Heart left ventricle (tissue), 16 donors: Measurements from ENCODE around the gene GPLD1. TPM values are rescaled to one million over a fixed set of nuclear protein-coding genes. Genes with fewer than 3 reads are reported as not detected.
"Not testable (repeated sequence)": the region's sequence is repeated elsewhere in the genome, so short reads cannot be mapped to it uniquely, and the experiment has no call there.

Experiments used
- ATAC-seq, 4 donors: fragments of 200-7000 bp; cut with Tn5 transposase; one replicate each; pipeline ENCODE4 v1.9.1; 2020 to 2022; ENCODE audit warnings: moderate library complexity in 4 of 4, mild to moderate bottlenecking in 3 of 4, moderate number of reproducible peaks in 1 of 4
- DNase-seq, 5 donors: peaks; one replicate each; pipeline ENCODE4 v3.0.0-alpha.2; 2020
- H3K27ac ChIP-seq, 12 donors: fragments of 200-600 bp; sonication (generic) in 4 of 12; one replicate each; pipeline versions ENCODE4 v1.5.0 to v1.8.0; 2016 to 2022; ENCODE audit warnings: mild to moderate bottlenecking in 2 of 12
- H3K27me3 ChIP-seq, 9 donors: fragments of 200-600 bp; sonication (generic) in 2 of 9; one replicate each; pipeline versions ENCODE4 v1.5.1 to v1.8.0; 2016 to 2022; ENCODE audit warnings: mild to moderate bottlenecking in 3 of 9
- H3K36me3 ChIP-seq, 9 donors: fragments of 200-600 bp; sonication (generic) in 2 of 9; one replicate each; pipeline versions ENCODE4 v1.5.0 to v1.8.0; 2018 to 2022; ENCODE audit warnings: mild to moderate bottlenecking in 2 of 9
- H3K4me1 ChIP-seq, 12 donors: fragments of 200-600 bp; sonication (generic) in 4 of 12; one replicate each; pipeline versions ENCODE4 v1.5.0 to v1.8.0; 2016 to 2022; ENCODE audit warnings: mild to moderate bottlenecking in 3 of 12
- H3K4me3 ChIP-seq, 12 donors: fragments of 200-600 bp; sonication (generic) in 4 of 12; one replicate each; pipeline versions ENCODE4 v1.5.0 to v1.8.0; 2017 to 2022; ENCODE audit warnings: mild to moderate bottlenecking in 9 of 12, moderate library complexity in 4 of 12
- H3K9me3 ChIP-seq, 12 donors: fragments of 200-600 bp; sonication (generic) in 4 of 12; one replicate each; pipeline versions ENCODE4 v1.5.0 to v1.8.0; 2016 to 2022; ENCODE audit warnings: mild to moderate bottlenecking in 1 of 12
- POLR2A ChIP-seq, 2 donors: fragments of 450-650 bp; IDR thresholded peaks; one replicate each; pipeline ENCODE4 v1.6.1; 2017; ENCODE audit warnings: antibody characterized with exemption in 2 of 2, mild to moderate bottlenecking in 2 of 2, moderate library complexity in 2 of 2
- WGBS, 4 donors: extraction: QIAGEN DNeasy Blood & Tissue Kit in 2 of 4; methylation state at CpG; one replicate each; pipeline versions ENCODE4 v1.1.5 to v1.1.7; 2013 to 2018; 5-methylcytosine and 5-hydroxymethylcytosine counted together
- intact Hi-C, 10 donors: fragments of 100-400 bp; cut with DNase I; formaldehyde crosslinking; loops; one replicate each; pipeline versions ENCODE4 v1.11.1 to v1.14.2; 2022
- polyA plus RNA-seq, 2 donors: library from polyadenylated mRNA; stranded (reverse); fragments of 200-250 nt; gene quantifications; one replicate each; pipeline ENCODE4 v1.2.3, GENCODE V29; 2013
- total RNA-seq, 9 donors: library from RNA; depleted of rRNA in 2 of 9; stranded (reverse); fragments of >200 nt in 2 of 9; fragmentation: NEBNext Ultra II Directional in 3 of 9; extraction: Animal tissue kit (Norgen Biotek cat#: 25700) in 3 of 9; gene quantifications; one replicate each; pipeline versions ENCODE4 v1.1.0 to v1.2.4, GENCODE V29; 2016 to 2023
- TF ChIP-seq, protein P1 (sequence below), 12 donors: fragments of 200-600 bp; sonication (generic) in 4 of 12; IDR thresholded peaks; one replicate each; pipeline versions ENCODE4 v1.5.0 to v1.8.0; 2018 to 2022; ENCODE audit warnings: antibody characterized with exemption in 12 of 12, mild to moderate bottlenecking in 5 of 12
- donor health status: ischemic (EF 13 %, LVEDD 7.1; RV severe dilation, severe dysfunction).
- donor health status: healthy with polysubstance abuse.
- donor health status: DM: no; HTN: yes; CAD: no.
- donor health status: DM: no; HTN: no; CAD: no.
- donor health status: ischemic (EF 25% LVEDD 6.9; RV normal size, moderate dysfunction).
- donor health status: ischemic (EF 25% LVEDD 5.7; RV mildly dilated, moderate dysfunction).
- donor health status: healthy.
- donor health status: DM: yes; HTN: yes; CAD: no.
- donor health status: ischemic (EF 35%, LVEDD 5.7; RV mildly dilated, moderate dysfunction).
- donor health status: nonischemic (EF 11% LVEDD 7.7; RV severe dilation, severe dysfunction).
- donor health status: DM: yes; HTN: yes; CAD: no.
- donor health status: PGD.
- donor health status: ischemic (EF 29% LVEDD 5.4; RV normal size, mild dysfunction).
- donor health status: nonischemic (EF 23%, LVEDD 6.1; RV moderate dilation, normal function).

Gene GPLD1
- total and polyA plus RNA-seq, 11 donors = 0.18 to 0.99 (median 0.81) TPM

DNA sequence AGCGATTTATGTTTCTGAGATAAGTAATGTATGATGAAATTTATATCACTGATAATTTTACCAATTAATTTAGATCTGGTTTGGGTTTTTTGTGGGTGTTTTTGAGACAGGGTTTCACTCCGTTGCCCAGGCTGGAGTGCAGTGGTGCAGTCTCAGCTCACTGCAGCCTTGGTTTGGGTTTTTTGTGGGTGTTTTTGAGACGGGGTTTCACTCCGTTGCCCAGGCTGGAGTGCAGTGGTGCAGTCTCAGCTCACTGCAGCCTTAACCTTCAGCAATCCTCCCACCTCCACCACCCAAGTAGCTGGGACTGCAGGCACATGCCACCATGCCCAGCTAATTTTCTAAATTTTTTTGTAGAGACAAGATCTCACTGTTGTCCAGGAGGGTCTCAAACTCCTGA is 73.6 kb downstream of the GPLD1 start:
- TF ChIP-seq, protein P1, sequence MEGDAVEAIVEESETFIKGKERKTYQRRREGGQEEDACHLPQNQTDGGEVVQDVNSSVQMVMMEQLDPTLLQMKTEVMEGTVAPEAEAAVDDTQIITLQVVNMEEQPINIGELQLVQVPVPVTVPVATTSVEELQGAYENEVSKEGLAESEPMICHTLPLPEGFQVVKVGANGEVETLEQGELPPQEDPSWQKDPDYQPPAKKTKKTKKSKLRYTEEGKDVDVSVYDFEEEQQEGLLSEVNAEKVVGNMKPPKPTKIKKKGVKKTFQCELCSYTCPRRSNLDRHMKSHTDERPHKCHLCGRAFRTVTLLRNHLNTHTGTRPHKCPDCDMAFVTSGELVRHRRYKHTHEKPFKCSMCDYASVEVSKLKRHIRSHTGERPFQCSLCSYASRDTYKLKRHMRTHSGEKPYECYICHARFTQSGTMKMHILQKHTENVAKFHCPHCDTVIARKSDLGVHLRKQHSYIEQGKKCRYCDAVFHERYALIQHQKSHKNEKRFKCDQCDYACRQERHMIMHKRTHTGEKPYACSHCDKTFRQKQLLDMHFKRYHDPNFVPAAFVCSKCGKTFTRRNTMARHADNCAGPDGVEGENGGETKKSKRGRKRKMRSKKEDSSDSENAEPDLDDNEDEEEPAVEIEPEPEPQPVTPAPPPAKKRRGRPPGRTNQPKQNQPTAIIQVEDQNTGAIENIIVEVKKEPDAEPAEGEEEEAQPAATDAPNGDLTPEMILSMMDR (IDR thresholded peaks at IDR 0.05) = no peak
- TF ChIP-seq POLR2A (IDR thresholded peaks at IDR 0.05) = no peak
- H3K4me1 ChIP-seq = no peaks in the 10 kb centered on the region
- intact Hi-C loops = no loop called here
- ATAC-seq = no peak
- 91 to 95% (median 93%) methylated on average over 4 of the region's 4 CpGs for WGBS, 4 donors
- H3K27me3 ChIP-seq = no peaks in the 10 kb centered on the region
- no peak overlapping the region for H3K4me3 ChIP-seq
- no peaks in the 10 kb centered on the region for H3K9me3 ChIP-seq
- no peak for DNase-seq
- no peak overlapping the region for H3K27ac ChIP-seq
- peaks cover 0 to 97% (median 95%) of the 10 kb centered on the region in 9 donors for H3K36me3 ChIP-seq

DNA sequence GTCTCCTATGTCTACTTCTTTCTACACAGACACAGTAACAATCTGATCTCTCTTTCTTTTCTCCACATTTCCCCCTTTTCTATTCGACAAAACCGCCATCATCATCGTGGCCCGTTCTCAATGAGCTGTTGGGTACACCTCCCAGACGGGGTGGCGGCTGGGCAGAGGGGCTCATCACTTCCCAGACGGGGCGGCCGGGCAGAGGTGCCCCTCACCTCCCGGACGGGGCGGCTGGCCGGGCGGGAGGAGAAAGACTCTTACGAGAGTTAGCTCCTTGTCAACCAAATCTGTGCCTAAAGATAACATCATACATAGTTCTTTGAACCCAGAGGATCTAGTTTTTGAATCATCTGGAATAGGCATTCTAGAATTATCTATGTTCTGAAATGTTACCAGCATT is 74.8 kb downstream of the GPLD1 start:
- WGBS, 4 donors = 94 to 98% (median 96%) methylated on average over 15 of the region's 15 CpGs
- H3K9me3 ChIP-seq, DNase-seq, H3K4me1 ChIP-seq, H3K4me3 ChIP-seq, H3K27me3 ChIP-seq, intact Hi-C loops, H3K27ac ChIP-seq, ATAC-seq: not testable (repeated sequence)
- H3K36me3 ChIP-seq = peaks cover 0 to 97% (median 95%) of the 10 kb centered on the region in 9 donors

DNA sequence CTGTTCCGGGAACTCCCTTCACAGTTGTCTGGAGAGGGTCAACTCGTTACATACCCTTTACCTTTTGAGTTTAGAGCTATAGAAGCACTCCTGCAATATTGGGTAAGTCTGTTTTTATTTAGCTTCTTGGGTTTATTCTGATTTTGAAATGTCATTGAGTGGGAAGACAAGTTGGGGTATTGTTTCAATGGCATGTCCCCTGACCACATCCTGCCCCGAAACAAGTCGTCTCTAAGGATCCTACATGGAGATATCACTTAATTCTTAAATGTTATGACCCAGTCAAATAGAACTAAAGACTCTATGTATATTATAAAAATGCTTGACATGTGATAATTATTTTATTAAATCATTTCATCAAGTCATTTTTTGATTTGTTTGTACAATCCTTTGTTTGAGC is 77.1 kb downstream of the GPLD1 start:
- intact Hi-C loops = no loop called here
- DNase-seq = no peak
- Histone ChIP-seq H3K27me3 (no peaks in the 10 kb centered on the region), H3K36me3 (peaks cover 0 to 97% (median 95%) of the 10 kb centered on the region in 9 donors), H3K4me3 (no peak overlapping the region), H3K4me1 (peaks cover 0 to 9% (median 0%) of the 10 kb centered on the region in 12 donors), H3K9me3 (no peaks in the 10 kb centered on the region), H3K27ac (no peak overlapping the region)
- WGBS, 4 donors = 90 to 97% (median 94%) methylated on average over 4 of the region's 4 CpGs
- ATAC-seq = no peak
- TF ChIP-seq POLR2A (IDR thresholded peaks at IDR 0.05) = no peak

DNA sequence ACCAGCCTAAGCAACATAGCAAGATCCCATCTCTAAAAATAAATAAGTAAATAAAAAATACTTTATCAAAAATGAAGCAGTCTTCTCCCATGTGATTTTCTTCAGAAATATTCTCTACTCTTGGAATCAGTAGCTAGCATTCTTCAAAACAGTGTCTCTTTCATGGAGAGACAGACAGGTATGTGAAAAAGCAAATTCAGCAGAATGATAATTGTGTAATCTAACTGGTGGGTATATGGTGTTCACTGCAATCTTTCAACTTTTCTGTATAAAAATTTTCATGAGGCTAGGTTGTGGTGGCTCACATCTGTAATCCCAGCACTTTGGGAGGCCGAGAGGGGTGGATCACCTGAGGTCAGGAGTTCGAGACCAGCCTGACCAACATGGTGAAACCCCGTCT is 78.8 kb downstream of the GPLD1 start:
- ATAC-seq = no peak
- Histone ChIP-seq H3K27ac (no peak overlapping the region), H3K4me3 (no peak overlapping the region), H3K27me3 (no peaks in the 10 kb centered on the region), H3K36me3 (peaks cover 0 to 97% (median 93%) of the 10 kb centered on the region in 9 donors), H3K9me3 (no peaks in the 10 kb centered on the region), H3K4me1 (peaks cover 0 to 11% (median 0%) of the 10 kb centered on the region in 12 donors)
- WGBS, 4 donors = 93 to 98% (median 96%) methylated on average over 3 of the region's 3 CpGs
- TF ChIP-seq POLR2A (IDR thresholded peaks at IDR 0.05) = no peak
- TF ChIP-seq, protein P1 (IDR thresholded peaks at IDR 0.05) = no peak
- intact Hi-C loops = no loop called here
- DNase-seq = no peak

DNA sequence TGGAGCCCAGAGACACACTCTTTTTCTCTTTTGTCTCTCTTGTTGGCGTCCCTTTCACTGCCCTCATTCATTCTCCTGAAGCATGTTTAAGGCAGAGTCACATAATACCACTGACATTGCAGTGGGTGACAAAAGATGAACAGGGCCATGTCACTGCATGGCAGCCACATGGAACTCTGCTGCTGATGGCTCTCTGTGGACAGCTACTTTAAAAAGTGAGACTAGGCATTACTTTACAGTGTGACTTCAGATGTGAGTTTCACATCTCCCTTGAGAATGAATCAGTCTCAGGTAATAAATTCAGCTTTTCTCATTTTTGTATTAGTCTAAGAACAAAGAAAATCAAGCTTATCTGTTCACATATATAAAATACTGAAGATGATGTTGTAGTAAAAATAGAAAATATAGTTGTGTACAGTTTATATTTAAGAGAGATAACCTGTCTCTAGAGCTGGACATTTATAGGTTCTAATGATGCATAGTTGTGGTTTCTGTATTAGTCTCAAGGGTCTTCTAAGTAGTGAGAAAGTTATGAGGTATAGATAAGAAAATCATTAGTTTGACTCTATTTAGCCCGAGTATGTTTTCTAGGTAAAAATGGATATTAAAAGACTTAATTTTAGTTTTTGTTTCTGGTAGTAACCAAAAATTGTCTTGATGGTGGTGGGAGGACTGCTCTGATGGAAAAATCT is 80.5 kb downstream of the GPLD1 start:
- no peaks in the 10 kb centered on the region for H3K9me3 ChIP-seq
- 75 to 90% (median 83%) methylated on average over 2 of the region's 2 CpGs for WGBS, 4 donors
- H3K27me3 ChIP-seq = no peaks in the 10 kb centered on the region
- no peak for DNase-seq
- intact Hi-C loops = no loop called here
- peaks cover 0 to 18% (median 8%) of the 10 kb centered on the region in 12 donors for H3K4me1 ChIP-seq
- no peak for ATAC-seq
- H3K4me3 ChIP-seq = no peak overlapping the region
- peaks cover 0 to 94% (median 89%) of the 10 kb centered on the region in 9 donors for H3K36me3 ChIP-seq
- TF ChIP-seq, protein P1 (IDR thresholded peaks at IDR 0.05) = no peak
- no peak for TF ChIP-seq POLR2A (IDR thresholded peaks at IDR 0.05)
- H3K27ac ChIP-seq = no peak overlapping the region
